Ishikawa (cell line): ENCODE measurements around the gene ERC1.

ENCODE experiments used
- CEBPB ChIP-seq: IDR thresholded peaks from 2 replicates; pipeline ENCODE4 v1.6.1; 2012
- EP300 ChIP-seq: IDR thresholded peaks from 2 replicates; pipeline ENCODE4 v1.6.1; 2012; ENCODE audit warnings: borderline replicate concordance
- FOXM1 ChIP-seq: IDR thresholded peaks from 2 replicates; pipeline ENCODE4 v1.6.1; 2012; ENCODE audit warnings: low read depth, borderline replicate concordance
- NFIC ChIP-seq: IDR thresholded peaks from 2 replicates; pipeline ENCODE4 v1.6.1; 2012
- RAD21 ChIP-seq: IDR thresholded peaks from 2 replicates; pipeline ENCODE4 v1.6.1; 2012; ENCODE audit warnings: low read depth
- TAF1 ChIP-seq: IDR thresholded peaks from 2 replicates; pipeline ENCODE4 v1.6.1; 2012; ENCODE audit warnings: low read depth, mild to moderate bottlenecking
- YY1 ChIP-seq: IDR thresholded peaks from 2 replicates; pipeline ENCODE4 v1.6.1; 2012; ENCODE audit warnings: low read depth
- TF ChIP-seq, protein P1 (sequence below): IDR thresholded peaks from 2 replicates; pipeline ENCODE4 v1.6.1; 2012; ENCODE audit warnings: low read depth, mild to moderate bottlenecking
- TF ChIP-seq, protein P2 (sequence below): IDR thresholded peaks from 2 replicates; pipeline ENCODE4 v1.6.1; 2012

DNA sequence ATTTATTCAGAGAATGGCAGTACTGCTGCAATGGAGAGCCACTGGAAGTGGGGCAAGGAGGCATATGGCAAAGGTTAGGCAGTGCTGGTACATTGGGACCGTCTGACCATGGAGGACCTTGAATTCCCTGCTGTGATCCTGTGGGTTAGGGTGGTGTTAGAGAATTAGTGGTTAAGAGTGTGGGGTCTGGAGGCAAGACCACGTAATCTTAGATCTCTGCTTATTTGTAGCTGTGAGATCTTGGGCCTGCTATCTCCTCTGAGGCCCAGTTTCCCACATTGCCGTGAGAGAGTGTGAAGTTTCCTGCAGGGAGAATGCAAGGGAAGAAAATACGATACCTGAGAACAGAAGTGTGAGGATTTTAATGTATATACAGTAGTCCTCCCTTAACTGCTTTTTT lies 147.7 kb downstream of the ERC1 start:
- TF ChIP-seq, protein P1, sequence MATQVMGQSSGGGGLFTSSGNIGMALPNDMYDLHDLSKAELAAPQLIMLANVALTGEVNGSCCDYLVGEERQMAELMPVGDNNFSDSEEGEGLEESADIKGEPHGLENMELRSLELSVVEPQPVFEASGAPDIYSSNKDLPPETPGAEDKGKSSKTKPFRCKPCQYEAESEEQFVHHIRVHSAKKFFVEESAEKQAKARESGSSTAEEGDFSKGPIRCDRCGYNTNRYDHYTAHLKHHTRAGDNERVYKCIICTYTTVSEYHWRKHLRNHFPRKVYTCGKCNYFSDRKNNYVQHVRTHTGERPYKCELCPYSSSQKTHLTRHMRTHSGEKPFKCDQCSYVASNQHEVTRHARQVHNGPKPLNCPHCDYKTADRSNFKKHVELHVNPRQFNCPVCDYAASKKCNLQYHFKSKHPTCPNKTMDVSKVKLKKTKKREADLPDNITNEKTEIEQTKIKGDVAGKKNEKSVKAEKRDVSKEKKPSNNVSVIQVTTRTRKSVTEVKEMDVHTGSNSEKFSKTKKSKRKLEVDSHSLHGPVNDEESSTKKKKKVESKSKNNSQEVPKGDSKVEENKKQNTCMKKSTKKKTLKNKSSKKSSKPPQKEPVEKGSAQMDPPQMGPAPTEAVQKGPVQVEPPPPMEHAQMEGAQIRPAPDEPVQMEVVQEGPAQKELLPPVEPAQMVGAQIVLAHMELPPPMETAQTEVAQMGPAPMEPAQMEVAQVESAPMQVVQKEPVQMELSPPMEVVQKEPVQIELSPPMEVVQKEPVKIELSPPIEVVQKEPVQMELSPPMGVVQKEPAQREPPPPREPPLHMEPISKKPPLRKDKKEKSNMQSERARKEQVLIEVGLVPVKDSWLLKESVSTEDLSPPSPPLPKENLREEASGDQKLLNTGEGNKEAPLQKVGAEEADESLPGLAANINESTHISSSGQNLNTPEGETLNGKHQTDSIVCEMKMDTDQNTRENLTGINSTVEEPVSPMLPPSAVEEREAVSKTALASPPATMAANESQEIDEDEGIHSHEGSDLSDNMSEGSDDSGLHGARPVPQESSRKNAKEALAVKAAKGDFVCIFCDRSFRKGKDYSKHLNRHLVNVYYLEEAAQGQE, result no peak
- TF ChIP-seq NFIC, result no peak
- no peak for TF ChIP-seq RAD21
- no peak for TF ChIP-seq FOXM1
- TF ChIP-seq, protein P2, sequence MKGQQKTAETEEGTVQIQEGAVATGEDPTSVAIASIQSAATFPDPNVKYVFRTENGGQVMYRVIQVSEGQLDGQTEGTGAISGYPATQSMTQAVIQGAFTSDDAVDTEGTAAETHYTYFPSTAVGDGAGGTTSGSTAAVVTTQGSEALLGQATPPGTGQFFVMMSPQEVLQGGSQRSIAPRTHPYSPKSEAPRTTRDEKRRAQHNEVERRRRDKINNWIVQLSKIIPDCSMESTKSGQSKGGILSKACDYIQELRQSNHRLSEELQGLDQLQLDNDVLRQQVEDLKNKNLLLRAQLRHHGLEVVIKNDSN, result no peak
- no peak for TF ChIP-seq YY1
- no peak for TF ChIP-seq EP300
- no peak for TF ChIP-seq TAF1
- TF ChIP-seq CEBPB, result no peak
